Upper lobe of left lung (tissue), 6 donors: ENCODE data around the gene SLC38A11. TPM values are rescaled to one million over a fixed set of nuclear protein-coding genes. Genes with fewer than 3 reads are reported as not detected.
A peak's percentile ranks its signal among the peaks of the same experiment; 100 is the strongest.
"Not testable (repeated sequence)": the region's sequence is repeated elsewhere in the genome, so short reads cannot be mapped to it uniquely, and the experiment has no call there.

Experiments used
- ATAC-seq, 2 donors: fragments of 200-7000 bp; cut with Tn5 transposase; one replicate each; pipeline ENCODE4 v1.9.1; 2022; ENCODE audit warnings: mild to moderate bottlenecking in 2 of 2, moderate library complexity in 2 of 2; ENCODE audit not compliant: low FRiP score in 2 of 2
- DNase-seq, 2 donors: peaks; one replicate each; pipeline ENCODE4 v3.0.0-alpha.2; 2019 to 2020
- H3K27ac ChIP-seq, 4 donors: fragments of 200-600 bp; sonication (generic); one replicate each; pipeline ENCODE4 v1.5.1; 2016 to 2019
- H3K27me3 ChIP-seq, 4 donors: fragments of 200-600 bp; sonication (generic); one replicate each; pipeline ENCODE4 v1.5.1; 2017 to 2019
- H3K36me3 ChIP-seq, 4 donors: fragments of 200-600 bp; sonication (generic); one replicate each; pipeline ENCODE4 v1.5.1; 2016 to 2019
- H3K4me1 ChIP-seq, 4 donors: fragments of 200-600 bp; sonication (generic); one replicate each; pipeline ENCODE4 v1.5.1; 2018 to 2019
- H3K4me3 ChIP-seq, 4 donors: fragments of 200-600 bp; sonication (generic); one replicate each; pipeline ENCODE4 v1.5.1; 2017 to 2019; ENCODE audit warnings: mild to moderate bottlenecking in 2 of 4, moderate library complexity in 1 of 4
- H3K9me3 ChIP-seq, 4 donors: fragments of 200-600 bp; sonication (generic); one replicate each; pipeline ENCODE4 v1.5.1; 2018 to 2019
- CTCF ChIP-seq, 6 experiments: fragments of 450-650 bp in 4 of 6; fragments of 200-600 bp in 2 of 6; sonication (generic) in 2 of 6; IDR thresholded peaks; one replicate each; pipeline ENCODE4 v1.5.1; 2016 to 2019; ENCODE audit warnings: antibody characterized with exemption in 6 of 6
- EP300 ChIP-seq, 4 donors: sonication (generic); formaldehyde crosslinking; IDR thresholded peaks; one replicate each; pipeline ENCODE4 v1.5.1; 2017; ENCODE audit warnings: antibody characterized with exemption in 4 of 4, control low read depth in 2 of 4
- POLR2A ChIP-seq, 4 donors: fragments of 450-650 bp; IDR thresholded peaks; one replicate each; pipeline ENCODE4 v1.5.1; 2016 to 2017; ENCODE audit warnings: antibody characterized with exemption in 4 of 4, mild to moderate bottlenecking in 2 of 4
- POLR2AphosphoS5 ChIP-seq, 2 donors: sonication (generic); formaldehyde crosslinking; IDR thresholded peaks; one replicate each; pipeline ENCODE4 v1.5.1; 2017; ENCODE audit warnings: antibody characterized with exemption in 2 of 2
- WGBS, 2 donors: methylation state at CpG; one replicate each; pipeline ENCODE4 v1.1.5; 2017 to 2018; 5-methylcytosine and 5-hydroxymethylcytosine counted together
- total RNA-seq, 6 donors: library from RNA; depleted of rRNA in 4 of 6; stranded (reverse); fragments of >200 nt in 4 of 6; gene quantifications; one replicate each; pipeline versions ENCODE4 v1.1.0 to v1.2.1, GENCODE V29; 2016 to 2021
- donor health status: DM: no; HTN: no; CAD: no; lungs with moderate emphysema.
- donor health status: DM: no; HTN: yes; CAD: no; lungs with severe emphysema.

The SLC38A11 gene
- total RNA-seq, 6 donors from 2014 or later, result 0.17 to 0.40 (median 0.30) TPM; not detected in 2

- no peaks in the 10 kb centered on the region for H3K4me1 ChIP-seq
- no peaks in the 10 kb centered on the region for H3K36me3 ChIP-seq
- whole genome bisulfite sequencing, 2 donors, result 85 to 93% methylated on average over 5 of the region's 5 CpGs
- ATAC-seq (no peak), DNase-seq (no peak)
- no peak overlapping the region for H3K27ac ChIP-seq
- H3K9me3 ChIP-seq, result no peaks in the 10 kb centered on the region
- no peak overlapping the region for H3K4me3 ChIP-seq
- no peak for TF ChIP-seq EP300 (IDR thresholded peaks at IDR 0.05)
- TF ChIP-seq POLR2AphosphoS5 (IDR thresholded peaks at IDR 0.05), result no peak
- no peak for TF ChIP-seq CTCF (IDR thresholded peaks at IDR 0.05)
- no peaks in the 10 kb centered on the region for H3K27me3 ChIP-seq
These were observed 86.5 kb downstream of the SLC38A11 start for GRCh38 chr2:164868563-164869419.

- DNase-seq (no peak), ATAC-seq (no peak)
- TF ChIP-seq POLR2AphosphoS5 (IDR thresholded peaks at IDR 0.05), result no peak
- no peak for TF ChIP-seq POLR2A (IDR thresholded peaks at IDR 0.05)
- no peak for TF ChIP-seq CTCF (IDR thresholded peaks at IDR 0.05)
- TF ChIP-seq EP300 (IDR thresholded peaks at IDR 0.05), result no peak
- WGBS, 2 donors, result 60 to 81% methylated on average over 3 of the region's 3 CpGs
- H3K4me3 ChIP-seq, result no peak overlapping the region
- no peak overlapping the region for H3K27ac ChIP-seq
- no peaks in the 10 kb centered on the region for H3K4me1 ChIP-seq
- no peaks in the 10 kb centered on the region for H3K27me3 ChIP-seq
- no peaks in the 10 kb centered on the region for H3K36me3 ChIP-seq
- H3K9me3 ChIP-seq, result no peaks in the 10 kb centered on the region
These were observed 87.4 kb downstream of the SLC38A11 start for GRCh38 chr2:164867779-164868397.

GRCh38 chr2:164866381-164866780 is 88.9 kb downstream of the SLC38A11 start:
- not testable (repeated sequence) for H3K4me3 ChIP-seq, H3K27me3 ChIP-seq, ATAC-seq, H3K27ac ChIP-seq, H3K4me1 ChIP-seq, H3K36me3 ChIP-seq, H3K9me3 ChIP-seq, DNase-seq
- WGBS, 2 donors, result 30 to 58% methylated on average over 1 of the region's 1 CpG
- peak in 1 of 4 donors; percentile 51 for TF ChIP-seq EP300 (IDR thresholded peaks at IDR 0.05)

GRCh38 chr2:164860694-164861042 is 94.7 kb downstream of the SLC38A11 start:
- H3K9me3 ChIP-seq, result no peaks in the 10 kb centered on the region
- no peaks in the 10 kb centered on the region for H3K4me1 ChIP-seq
- TF ChIP-seq CTCF (IDR thresholded peaks at IDR 0.05), result no peak
- TF ChIP-seq POLR2AphosphoS5 (IDR thresholded peaks at IDR 0.05), result no peak
- TF ChIP-seq POLR2A (IDR thresholded peaks at IDR 0.05), result no peak
- TF ChIP-seq EP300 (IDR thresholded peaks at IDR 0.05), result no peak
- H3K4me3 ChIP-seq, result no peak overlapping the region
- no peak for DNase-seq
- no peaks in the 10 kb centered on the region for H3K27me3 ChIP-seq
- ATAC-seq, result no peak
- no peaks in the 10 kb centered on the region for H3K36me3 ChIP-seq
- no peak overlapping the region for H3K27ac ChIP-seq

GRCh38 chr2:164859906-164860693 is 95.2 kb downstream of the SLC38A11 start:
- not testable (repeated sequence) for H3K27ac ChIP-seq, H3K36me3 ChIP-seq, H3K4me3 ChIP-seq, H3K27me3 ChIP-seq, H3K9me3 ChIP-seq, H3K4me1 ChIP-seq, ATAC-seq, DNase-seq
- WGBS, 2 donors, result 87 to 97% methylated on average over 4 of the region's 4 CpGs
